IPS DF 4.7 (cell line): Measurements from ENCODE around the gene CKLF.

Experiments used
- DNase-seq: peaks from one replicate; pipeline ENCODE4 v3.0.0-alpha.2; 2013; ENCODE audit warnings: low spot score; ENCODE audit errors: extremely low read depth

The CKLF gene

GRCh38 chr16:66517586-66518263, 34.7 kb upstream of the CKLF start:
- no peak for DNase-seq

GRCh38 chr16:66519482-66520373, 32.6 kb upstream of the CKLF start:
- no peak for DNase-seq

- DNase-seq: no peak
Measured at GRCh38 chr16:66520406-66521170, 31.8 kb upstream of the CKLF start.

GRCh38 chr16:66521252-66521713, 31.1 kb upstream of the CKLF start:
- no peak for DNase-seq

- no peak for DNase-seq
Measured at GRCh38 chr16:66521951-66522771, 30.2 kb upstream of the CKLF start.

- no peak for DNase-seq
Measured at GRCh38 chr16:66522816-66523590, 29.4 kb upstream of the CKLF start.

- no peak for DNase-seq
Measured at GRCh38 chr16:66523861-66524354, 28.5 kb upstream of the CKLF start.

GRCh38 chr16:66524601-66525164, 27.7 kb upstream of the CKLF start:
- DNase-seq: no peak

- DNase-seq: no peak
Measured at GRCh38 chr16:66525396-66526180, 26.8 kb upstream of the CKLF start.

- DNase-seq: no peak
Measured at GRCh38 chr16:66528294-66528693, 24.1 kb upstream of the CKLF start.

- DNase-seq: no peak
Measured at GRCh38 chr16:66529475-66529874, 22.9 kb upstream of the CKLF start.

GRCh38 chr16:66534376-66534799, 18.0 kb upstream of the CKLF start:
- no peak for DNase-seq

GRCh38 chr16:66536525-66536924, 15.9 kb upstream of the CKLF start:
- DNase-seq: no peak

GRCh38 chr16:66537236-66537635, 15.1 kb upstream of the CKLF start:
- DNase-seq: no peak

- DNase-seq: no peak
Measured at GRCh38 chr16:66538910-66539309, 13.5 kb upstream of the CKLF start.

GRCh38 chr16:66539623-66540469, 12.5 kb upstream of the CKLF start:
- no peak for DNase-seq

- no peak for DNase-seq
Measured at GRCh38 chr16:66541388-66542355, 10.7 kb upstream of the CKLF start.
